ENCODE measurements around the gene RNF146.

DNA sequence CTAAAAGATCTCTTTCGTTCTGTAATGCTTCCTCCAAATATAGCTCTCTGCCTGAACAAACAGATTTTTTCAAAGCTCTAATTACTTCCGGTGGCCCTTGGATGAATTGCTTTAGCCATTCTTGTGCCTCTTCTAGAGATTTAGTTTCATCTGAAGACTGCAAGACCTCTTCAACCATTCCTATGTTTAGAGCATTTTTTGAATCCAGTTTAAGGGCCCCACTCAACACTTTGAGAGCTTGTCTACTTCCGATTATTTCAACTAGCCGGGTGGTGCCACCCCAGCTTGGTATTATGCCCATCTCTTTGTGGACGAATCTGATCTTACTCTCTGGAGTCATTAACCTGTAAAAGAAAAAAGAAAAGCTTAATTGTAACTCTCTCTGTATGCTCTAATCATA, 23.3 kb downstream of the RNF146 start:
- TF ChIP-seq, protein P1, sequence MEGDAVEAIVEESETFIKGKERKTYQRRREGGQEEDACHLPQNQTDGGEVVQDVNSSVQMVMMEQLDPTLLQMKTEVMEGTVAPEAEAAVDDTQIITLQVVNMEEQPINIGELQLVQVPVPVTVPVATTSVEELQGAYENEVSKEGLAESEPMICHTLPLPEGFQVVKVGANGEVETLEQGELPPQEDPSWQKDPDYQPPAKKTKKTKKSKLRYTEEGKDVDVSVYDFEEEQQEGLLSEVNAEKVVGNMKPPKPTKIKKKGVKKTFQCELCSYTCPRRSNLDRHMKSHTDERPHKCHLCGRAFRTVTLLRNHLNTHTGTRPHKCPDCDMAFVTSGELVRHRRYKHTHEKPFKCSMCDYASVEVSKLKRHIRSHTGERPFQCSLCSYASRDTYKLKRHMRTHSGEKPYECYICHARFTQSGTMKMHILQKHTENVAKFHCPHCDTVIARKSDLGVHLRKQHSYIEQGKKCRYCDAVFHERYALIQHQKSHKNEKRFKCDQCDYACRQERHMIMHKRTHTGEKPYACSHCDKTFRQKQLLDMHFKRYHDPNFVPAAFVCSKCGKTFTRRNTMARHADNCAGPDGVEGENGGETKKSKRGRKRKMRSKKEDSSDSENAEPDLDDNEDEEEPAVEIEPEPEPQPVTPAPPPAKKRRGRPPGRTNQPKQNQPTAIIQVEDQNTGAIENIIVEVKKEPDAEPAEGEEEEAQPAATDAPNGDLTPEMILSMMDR (conservative IDR thresholded peaks at IDR 0.05) = no peak
- TF ChIP-seq ZFX (IDR thresholded peaks at IDR 0.05) = no peak

Data from C4-2B (cell line).